ENCODE results near the gene RALGPS2.
"Not testable (repeated sequence)": the region's sequence is repeated elsewhere in the genome, so short reads cannot be mapped to it uniquely, and the experiment has no call there.

The RALGPS2 gene

GRCh38 chr1:178940068-178940765 lies 215.2 kb downstream of the RALGPS2 start:
- no peak for DNase-seq (ENCODE audit: extremely low read depth in 1 of 2, low read depth in 1 of 2)

- no peak for DNase-seq (ENCODE audit: extremely low read depth in 1 of 2, low read depth in 1 of 2)
Measured at GRCh38 chr1:178941261-178941689, 216.2 kb downstream of the RALGPS2 start.

GRCh38 chr1:178941849-178942248 lies 216.8 kb downstream of the RALGPS2 start:
- no peak for DNase-seq (ENCODE audit: extremely low read depth in 1 of 2, low read depth in 1 of 2)

GRCh38 chr1:178942285-178943198 lies 217.5 kb downstream of the RALGPS2 start:
- DNase-seq (ENCODE audit: extremely low read depth in 1 of 2, low read depth in 1 of 2): no peak

GRCh38 chr1:178944729-178945128 lies 219.7 kb downstream of the RALGPS2 start:
- no peak for DNase-seq (ENCODE audit: extremely low read depth in 1 of 2, low read depth in 1 of 2)

- no peak for DNase-seq (ENCODE audit: extremely low read depth in 1 of 2, low read depth in 1 of 2)
Measured at GRCh38 chr1:178945763-178946266, 220.8 kb downstream of the RALGPS2 start.

- no peak for DNase-seq (ENCODE audit: extremely low read depth in 1 of 2, low read depth in 1 of 2)
Measured at GRCh38 chr1:178946416-178946815, 221.4 kb downstream of the RALGPS2 start.

GRCh38 chr1:178946855-178947676 lies 222.0 kb downstream of the RALGPS2 start:
- DNase-seq (ENCODE audit: extremely low read depth in 1 of 2, low read depth in 1 of 2): no peak

- no peak for DNase-seq (ENCODE audit: extremely low read depth in 1 of 2, low read depth in 1 of 2)
Measured at GRCh38 chr1:178947677-178947981, 222.6 kb downstream of the RALGPS2 start.

GRCh38 chr1:178948676-178949075 lies 223.6 kb downstream of the RALGPS2 start:
- no peak for DNase-seq (ENCODE audit: extremely low read depth in 1 of 2, low read depth in 1 of 2)

GRCh38 chr1:178949866-178950265 lies 224.8 kb downstream of the RALGPS2 start:
- not testable (repeated sequence) for DNase-seq (ENCODE audit: extremely low read depth in 1 of 2, low read depth in 1 of 2)

GRCh38 chr1:178951600-178951999 lies 226.6 kb downstream of the RALGPS2 start:
- DNase-seq (ENCODE audit: extremely low read depth in 1 of 2, low read depth in 1 of 2): no peak

- DNase-seq (ENCODE audit: extremely low read depth in 1 of 2, low read depth in 1 of 2): no peak
Measured at GRCh38 chr1:178953034-178953433, 228.0 kb downstream of the RALGPS2 start.

- DNase-seq (ENCODE audit: extremely low read depth in 1 of 2, low read depth in 1 of 2): no peak
Measured at GRCh38 chr1:178953538-178954324, 228.7 kb downstream of the RALGPS2 start.

- no peak for DNase-seq (ENCODE audit: extremely low read depth in 1 of 2, low read depth in 1 of 2)
Measured at GRCh38 chr1:178954325-178954690, 229.3 kb downstream of the RALGPS2 start.

- DNase-seq (ENCODE audit: extremely low read depth in 1 of 2, low read depth in 1 of 2): no peak
Measured at GRCh38 chr1:178954937-178955336, 229.9 kb downstream of the RALGPS2 start.

GRCh38 chr1:178955391-178955954 lies 230.4 kb downstream of the RALGPS2 start:
- no peak for DNase-seq (ENCODE audit: extremely low read depth in 1 of 2, low read depth in 1 of 2)

GRCh38 chr1:178958491-178958890 lies 233.4 kb downstream of the RALGPS2 start:
- DNase-seq (ENCODE audit: extremely low read depth in 1 of 2, low read depth in 1 of 2): no peak

- no peak for DNase-seq (ENCODE audit: extremely low read depth in 1 of 2, low read depth in 1 of 2)
Measured at GRCh38 chr1:178959543-178960460, 234.8 kb downstream of the RALGPS2 start.

All from activated CD8-positive, alpha-beta memory T cell treated with anti-CD3 and anti-CD28 coated beads for 1 hour (primary cell).